GM18505 (cell line): Measurements from ENCODE around the gene HOXA3.

ENCODE experiments used
- ATAC-seq: cut with Tn5 transposase; IDR thresholded peaks from one replicate; pipeline ENCODE4 v1.9.1; 2021; ENCODE audit not compliant: unreplicated experiment
- POLR2A ChIP-seq: IDR thresholded peaks from 4 replicates; pipeline ENCODE4 v1.6.1; 2011; ENCODE audit warnings: borderline replicate concordance; ENCODE audit not compliant: insufficient read depth, insufficient read length; ENCODE audit errors: extremely low read depth

The HOXA3 gene

DNA sequence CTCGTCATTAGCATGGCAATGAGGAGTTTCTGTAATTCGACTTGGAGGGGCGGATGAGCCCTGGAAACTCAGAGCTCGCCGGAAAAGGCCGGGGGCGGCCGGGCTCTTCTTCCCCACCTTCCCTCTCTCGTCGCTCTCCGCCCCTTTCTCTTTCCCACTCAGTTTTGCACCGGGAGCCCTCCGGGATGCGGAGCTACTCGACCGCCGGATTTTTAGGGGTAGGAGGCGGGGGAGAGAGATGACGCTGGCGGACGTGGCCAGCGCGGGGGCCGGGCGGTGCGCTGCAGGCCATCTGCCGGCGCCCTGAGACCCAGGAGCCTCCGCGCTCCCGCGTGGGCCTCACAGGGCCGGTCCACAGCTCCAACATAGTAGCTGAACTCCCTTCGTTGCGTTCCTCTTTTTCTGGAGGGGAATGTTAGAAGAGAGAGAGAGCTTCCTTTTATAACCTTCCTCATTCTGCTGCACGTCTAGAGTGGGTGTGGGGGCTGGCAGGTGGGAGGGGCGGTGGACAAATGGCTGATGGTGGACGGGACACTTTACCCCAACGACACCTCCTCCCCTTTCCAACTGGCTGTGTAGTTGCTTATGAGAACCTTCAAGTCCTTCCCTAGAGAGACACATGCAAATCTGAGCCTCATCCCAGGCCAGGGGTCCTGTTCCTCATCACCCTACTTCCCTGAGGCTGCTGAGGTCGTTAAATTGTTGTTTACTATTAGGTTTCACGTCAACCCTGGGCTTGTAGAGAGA lies 55.4 kb downstream of the HOXA3 start:
- ATAC-seq, result no peak
- TF ChIP-seq POLR2A, result no peak

DNA sequence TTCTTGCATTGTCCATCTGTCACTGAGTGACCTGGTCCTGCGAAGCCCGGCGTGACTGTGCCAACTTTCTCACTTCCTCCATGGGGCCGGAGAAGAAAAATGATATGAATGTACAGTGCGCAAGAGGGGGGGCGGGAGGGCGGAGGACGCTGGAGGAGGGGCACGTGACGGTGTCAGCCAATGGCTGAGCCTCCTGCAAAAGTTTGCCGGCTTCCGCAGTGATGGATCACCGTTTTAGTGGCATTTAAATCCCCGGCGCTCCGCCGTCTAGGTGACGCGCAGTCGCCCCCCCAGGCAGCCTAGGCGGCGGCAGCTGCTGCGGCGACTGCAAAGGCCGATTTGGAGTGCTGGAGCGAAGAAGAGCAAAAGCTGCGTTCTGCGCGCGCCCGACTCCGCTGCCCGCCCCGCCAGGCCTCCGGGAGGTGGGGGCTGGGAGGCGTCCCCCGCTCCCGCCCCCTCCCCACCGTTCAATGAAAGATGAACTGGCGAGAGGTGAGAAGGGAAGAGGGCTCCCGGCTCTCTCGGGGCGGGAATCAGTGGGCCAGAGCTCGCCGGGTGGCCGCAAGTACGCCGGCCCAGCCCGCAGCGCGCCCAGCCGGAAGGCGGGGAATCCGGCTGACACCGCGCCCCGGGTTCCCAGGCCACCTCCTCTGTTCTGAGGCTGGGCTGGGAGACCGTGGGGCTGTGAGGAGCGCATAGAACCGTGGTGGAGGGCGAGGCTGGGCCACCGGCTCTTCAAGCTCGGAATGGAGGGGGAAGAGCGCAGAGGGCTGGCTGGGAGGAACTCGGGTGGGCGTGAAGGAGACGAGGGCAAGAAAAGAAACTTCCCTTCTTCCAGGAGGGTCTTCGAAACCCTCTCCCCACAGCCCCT lies 56.3 kb downstream of the HOXA3 start, which contains the start of gene HOXA1:
HOXA1 (minus strand) TSS at position 104 of the 871 bp plus-strand sequence; CDS start at position 16, 88 bp downstream.
- peak; percentile 81 for ATAC-seq
- TF ChIP-seq POLR2A, result peak; percentile 65

DNA sequence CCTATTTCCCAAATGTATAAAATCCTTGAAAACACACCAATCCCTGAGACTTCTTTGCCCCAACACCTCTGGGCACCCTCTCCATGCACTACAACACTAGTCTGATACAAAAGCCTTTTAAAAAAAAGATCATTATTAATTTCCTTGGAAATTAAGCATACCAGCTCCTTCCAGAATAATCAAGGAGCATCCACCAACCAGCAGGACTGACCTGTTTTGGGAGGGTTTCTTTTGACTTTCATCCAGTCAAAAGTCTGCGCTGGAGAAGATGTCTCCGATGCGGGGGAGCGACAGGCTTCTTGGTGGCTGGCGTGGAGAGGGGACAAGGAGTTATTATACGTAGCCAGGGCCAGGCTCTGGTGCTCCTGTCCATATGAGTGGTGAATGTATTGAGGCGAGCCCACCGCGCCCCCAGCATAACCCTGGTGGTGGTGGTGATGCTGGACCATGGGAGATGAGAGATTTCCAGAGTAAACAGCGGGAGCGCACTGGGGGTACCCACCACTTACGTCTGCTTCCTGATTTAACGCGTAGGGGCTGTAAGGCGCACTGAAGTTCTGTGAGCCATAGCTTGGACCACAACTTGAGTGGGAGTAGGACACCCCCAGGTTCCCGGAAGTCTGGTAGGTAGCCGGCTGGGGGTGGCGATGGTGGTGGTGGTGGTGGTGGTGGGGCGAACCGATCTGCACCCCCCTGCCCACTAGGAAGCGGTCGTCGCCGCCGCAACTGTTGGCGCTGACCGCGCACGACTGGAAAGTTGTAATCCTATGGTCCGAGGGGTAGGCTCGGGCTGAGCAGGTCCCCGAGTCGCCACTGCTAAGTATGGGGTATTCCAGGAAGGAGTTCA lies 57.1 kb downstream of the HOXA3 start:
- ATAC-seq, result no peak

DNA sequence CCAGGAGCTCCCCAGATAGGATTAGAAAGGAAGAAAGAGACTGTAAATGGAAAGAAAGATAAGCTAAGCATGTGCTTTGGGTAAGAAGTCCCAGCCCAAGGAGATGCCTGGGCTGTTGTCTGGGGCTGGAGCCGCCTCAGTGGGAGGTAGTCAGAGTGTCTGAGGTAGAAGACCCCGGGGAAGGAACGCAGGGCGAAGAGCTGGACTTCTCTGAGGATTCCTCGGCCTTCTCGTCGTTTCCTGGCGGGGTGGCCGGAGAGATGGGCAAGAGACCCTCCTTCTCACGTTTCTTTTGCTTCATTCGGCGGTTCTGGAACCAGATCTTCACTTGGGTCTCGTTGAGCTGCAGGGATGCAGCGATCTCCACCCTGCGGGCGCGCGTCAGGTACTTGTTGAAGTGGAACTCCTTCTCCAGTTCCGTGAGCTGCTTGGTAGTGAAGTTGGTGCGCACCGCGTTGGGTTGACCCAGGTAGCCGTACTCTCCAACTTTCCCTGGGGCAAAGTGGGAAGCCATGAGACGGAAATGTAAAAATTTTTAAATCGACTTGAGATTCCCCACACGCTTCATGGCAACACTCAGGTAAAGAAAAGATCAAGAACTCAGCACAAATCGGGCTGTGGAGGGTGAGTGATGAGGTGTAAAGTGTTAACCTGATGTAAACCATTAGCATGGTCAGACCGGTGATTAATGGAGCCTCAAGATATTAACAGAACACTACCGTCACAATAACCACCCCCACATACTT lies 57.9 kb downstream of the HOXA3 start:
- no peak for ATAC-seq
- TF ChIP-seq POLR2A, result no peak

More for the DNA sequence above, 57.1 kb downstream of the HOXA3 start:
- no peak for TF ChIP-seq POLR2A

DNA sequence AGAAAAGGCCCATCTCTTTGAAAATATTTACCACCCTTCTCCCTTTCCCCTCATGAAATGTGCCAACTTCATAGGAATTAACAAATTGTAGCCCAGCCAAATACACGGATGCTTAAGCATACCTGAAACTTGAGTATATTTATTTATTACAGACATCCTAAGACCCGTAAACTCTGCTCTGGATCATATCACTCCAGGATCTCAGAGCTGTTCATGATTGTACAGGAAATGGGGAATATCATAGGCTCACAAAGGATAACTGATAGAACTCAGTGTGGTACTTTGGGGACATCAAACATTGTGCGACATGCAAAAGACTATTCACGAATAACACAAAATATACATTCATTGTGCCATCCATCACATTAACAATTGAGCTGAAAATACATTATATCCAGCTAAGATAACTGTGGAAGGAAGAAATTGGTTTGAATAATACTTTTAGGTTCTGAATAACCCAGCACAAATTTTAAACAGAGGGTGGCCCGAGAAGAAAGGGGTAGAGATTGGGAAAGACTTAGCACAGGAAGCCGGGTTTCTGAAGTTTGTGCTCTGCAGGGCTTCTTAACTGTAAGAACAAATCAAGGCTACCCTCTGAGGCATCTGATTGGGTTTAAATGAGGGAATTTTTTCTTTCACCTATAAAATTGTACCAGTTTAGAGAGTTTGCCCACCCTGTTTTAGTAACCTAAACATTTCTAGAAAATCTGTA lies 59.0 kb downstream of the HOXA3 start:
- no peak for ATAC-seq
- no peak for TF ChIP-seq POLR2A

DNA sequence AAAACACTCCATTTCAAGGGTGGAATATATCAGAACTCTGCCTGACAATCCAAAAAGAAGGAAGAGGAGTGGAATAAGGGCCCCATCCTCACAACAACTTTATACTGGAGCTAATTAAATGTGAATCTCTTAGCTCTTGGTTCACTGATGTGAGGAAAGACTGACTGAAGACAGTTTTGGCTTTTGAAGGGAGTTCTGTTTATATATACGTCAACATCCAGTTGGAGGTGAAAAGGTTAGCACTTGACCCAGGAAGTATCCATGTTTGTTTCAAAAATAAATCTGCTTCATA lies 59.6 kb downstream of the HOXA3 start:
- TF ChIP-seq POLR2A, result no peak
- no peak for ATAC-seq

DNA sequence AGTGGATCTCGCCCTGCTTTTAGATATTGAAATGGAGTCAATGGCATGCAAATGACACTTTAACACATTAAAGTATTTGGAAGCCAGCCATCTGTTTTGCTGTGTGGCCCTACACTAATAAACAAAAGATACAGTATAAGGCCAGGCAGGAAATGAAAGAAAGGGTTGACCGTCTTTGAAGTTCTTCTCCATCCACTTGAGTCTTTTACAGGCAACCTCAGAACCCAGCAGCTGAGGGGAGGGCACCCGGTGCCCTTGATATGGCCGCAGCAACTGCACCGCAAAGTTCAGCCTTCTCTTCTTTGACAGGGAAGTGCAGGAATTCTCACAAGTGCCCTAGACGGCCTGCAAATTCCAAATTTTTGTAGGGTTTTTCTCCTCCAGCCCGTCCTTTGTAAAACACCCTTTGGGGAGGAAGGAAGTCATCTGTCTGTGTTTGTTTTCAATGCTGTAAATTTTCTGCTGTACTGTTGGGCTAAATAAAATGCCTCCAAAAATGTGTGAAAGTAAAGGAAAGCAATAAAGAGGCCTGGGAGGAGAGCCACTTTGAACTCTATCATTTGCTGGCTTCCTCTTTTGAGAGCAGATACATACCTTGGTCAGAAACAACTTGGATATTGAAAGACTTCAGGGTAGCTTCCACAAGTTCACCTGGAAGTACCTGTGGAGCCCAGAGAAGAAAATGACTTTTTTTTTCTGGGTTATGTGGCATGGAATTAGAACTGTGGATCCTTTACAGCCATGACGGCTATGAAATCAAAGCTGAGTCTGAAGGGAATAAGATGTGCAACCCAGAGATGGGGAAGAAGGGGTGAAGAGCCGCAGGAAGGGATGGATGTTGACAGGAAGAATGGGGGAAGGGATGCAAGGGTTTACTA lies 60.2 kb downstream of the HOXA3 start:
- TF ChIP-seq POLR2A, result no peak

DNA sequence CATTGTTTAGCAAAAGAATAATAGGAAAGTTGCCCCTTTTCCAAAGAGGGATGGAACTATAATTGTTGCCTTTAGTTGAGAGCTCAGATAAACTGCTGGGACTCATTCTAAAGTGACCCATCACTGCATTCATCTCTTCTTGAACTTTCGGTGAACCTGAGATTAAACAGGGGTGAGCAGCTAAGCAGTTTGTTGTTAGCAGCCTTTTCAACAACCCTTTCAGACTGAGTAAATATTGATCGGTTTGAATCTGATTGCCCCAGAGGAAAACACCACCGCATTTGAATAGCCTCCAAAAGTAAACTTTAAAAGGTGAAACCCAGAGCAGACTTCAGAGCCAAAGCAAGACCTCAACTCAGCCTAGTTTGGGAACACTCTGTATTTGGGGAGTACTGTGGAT lies 61.3 kb downstream of the HOXA3 start:
- ATAC-seq, result no peak

More for the DNA sequence above, 60.2 kb downstream of the HOXA3 start:
- ATAC-seq, result no peak

DNA sequence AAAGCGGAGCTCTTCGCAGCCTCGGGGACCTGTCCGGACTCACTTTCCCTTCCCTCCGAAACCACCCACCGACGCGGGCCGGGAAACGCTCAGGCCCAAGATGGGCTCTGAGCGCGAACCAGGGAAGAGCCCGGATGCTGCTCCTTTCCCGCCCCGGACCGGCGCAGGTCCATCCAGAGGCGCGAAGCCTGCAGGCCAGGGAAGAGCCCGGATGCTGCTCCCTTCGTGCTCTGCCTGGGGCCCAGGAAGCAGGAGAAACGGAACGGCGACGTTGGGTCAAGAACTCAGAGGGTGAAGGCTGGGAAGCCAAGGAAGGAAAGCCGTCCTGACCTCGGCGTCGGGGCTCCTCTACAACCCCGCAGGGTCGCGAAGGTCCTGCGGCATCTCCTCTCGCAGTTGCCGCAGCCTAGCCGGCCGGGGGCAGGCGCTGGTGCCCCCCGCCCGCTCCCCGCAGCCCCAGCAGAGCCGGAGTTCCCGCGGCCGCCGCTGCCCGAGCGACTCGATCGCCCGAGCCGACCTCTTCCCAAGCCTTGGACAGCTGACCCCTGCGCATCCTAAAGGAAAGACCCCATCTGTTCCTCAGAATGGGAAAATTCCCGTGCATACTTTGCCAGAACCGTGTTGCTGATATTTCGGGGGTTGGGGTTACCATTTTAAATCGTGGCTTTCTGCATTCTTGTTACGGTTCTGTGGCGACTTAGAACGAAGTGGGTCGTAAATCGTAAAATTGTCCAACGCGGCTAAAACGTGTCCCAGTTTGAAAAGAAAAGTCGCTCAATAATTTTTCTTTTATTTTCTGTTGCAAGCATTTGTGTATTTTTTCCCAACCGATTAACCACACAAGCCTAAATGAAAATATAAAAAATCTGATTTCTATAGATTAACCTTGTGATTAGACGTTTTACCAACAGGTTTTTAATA lies 64.1 kb downstream of the HOXA3 start:
- ATAC-seq, result no peak

More for the DNA sequence above, 61.3 kb downstream of the HOXA3 start:
- no peak for TF ChIP-seq POLR2A

DNA sequence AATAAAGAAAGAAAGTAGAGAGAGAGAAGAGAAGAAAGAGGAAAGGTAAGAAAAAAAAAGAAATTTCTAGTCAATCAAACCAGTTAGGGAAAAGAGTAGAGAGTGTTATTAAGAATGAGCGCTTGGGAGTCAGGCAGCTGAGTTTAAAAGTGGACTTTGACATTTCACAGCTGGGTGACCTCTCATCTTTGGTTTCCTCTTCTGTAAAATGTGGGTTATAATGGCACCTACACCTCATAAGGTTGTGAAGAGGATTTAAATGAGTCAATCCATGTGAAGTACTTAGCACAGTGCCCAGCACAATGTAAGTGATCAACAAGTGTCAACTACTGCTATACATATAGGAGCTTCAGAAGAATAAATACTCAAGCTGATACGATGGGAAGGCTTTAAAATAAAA lies 68.7 kb downstream of the HOXA3 start:
- no peak for TF ChIP-seq POLR2A
- ATAC-seq, result no peak

More for the DNA sequence above, 64.1 kb downstream of the HOXA3 start:
- TF ChIP-seq POLR2A, result no peak
